Measurements from ENCODE around the gene EFNA3.

The EFNA3 gene

GRCh38 chr1:155078469-155079209, at the start of gene EFNA3:
Gene EFNA3 (plus strand): TSS chr1:155078837. CDS start chr1:155078942, 105 bp downstream.
- DNase-seq = no peak

DNA sequence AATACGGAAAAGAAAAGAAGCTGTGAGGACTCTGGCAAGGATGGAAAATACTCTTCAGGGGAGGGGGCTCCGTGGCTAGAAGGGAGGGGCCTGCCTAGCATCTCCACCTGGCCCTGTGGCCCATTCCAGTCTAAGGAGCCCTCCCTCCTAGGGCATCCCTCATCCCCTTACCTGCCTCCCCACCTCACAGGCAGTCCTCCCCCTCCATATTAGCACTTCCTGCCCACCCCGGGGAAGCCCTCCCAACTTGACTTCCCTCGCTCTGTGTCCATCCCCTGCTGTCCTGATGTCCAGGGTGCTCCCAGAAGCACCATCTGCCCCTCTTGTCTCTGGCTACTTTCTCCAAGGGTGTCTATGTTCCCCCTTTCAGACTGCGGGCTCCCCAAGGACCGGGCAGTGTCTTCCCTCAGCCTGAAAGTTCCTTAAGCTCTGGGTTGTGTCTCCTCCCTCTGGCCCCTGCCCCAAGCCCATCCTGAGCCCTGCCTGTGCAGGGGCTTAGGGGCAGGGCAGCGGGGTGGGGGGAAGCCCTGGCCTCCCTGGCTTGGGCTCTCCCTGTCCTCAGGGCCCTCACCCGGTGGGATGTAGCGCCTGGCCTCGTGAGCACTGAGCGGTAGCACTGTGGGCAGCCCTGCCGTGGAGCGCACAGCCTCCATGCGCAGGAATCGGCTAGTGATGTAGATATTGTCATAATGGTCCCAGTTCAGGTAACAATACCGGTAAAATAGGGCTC, 49.0 kb upstream of the EFNA3 start:
- DNase-seq = no peak

DNA sequence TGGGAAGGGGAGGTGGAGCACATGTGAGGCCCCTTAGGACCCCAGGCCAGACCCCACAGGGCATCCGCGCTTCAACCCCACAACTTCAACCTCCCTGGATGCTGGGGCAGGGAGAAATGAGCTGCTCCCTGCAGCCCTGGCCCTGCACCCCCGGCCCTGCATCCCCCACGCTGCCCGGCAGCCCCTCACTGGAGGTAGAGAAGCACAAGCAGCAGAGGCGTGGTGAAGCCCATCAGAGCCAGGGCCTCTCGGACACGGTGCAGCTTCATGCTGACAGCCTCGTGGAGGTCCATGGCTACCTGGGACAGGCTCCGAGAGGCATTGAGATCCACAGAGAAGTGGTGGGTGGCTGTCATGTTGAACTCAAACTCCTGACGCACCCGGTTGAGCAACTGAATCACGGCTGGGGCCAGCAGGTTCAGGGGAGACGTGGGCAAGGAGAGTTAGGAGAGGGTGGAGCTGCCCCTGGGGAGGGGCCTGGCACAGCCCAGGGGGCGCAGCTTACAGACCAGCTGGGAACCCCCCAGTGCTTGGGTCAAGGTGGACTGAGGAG, 48.3 kb upstream of the EFNA3 start:
- DNase-seq = no peak

DNA sequence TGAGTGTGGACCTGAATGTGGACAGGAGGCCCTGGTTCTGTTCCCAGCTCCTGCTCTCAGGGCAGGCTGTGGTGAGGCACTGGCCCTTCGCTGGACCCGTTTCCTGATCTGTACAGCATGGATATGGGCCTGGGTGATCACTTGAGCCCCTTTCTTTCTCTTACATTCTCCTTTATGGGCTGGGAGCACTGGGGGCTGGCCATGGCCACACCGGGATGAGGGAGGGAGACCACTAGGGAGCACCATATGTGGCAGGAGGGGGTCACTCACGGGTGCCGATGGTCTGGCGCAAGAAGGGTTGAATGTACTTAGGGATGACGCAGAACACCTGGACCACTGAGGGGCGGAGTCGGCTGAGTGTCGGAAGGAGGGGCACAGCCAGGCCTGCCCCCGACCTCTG, 47.7 kb upstream of the EFNA3 start:
- no peak for DNase-seq

DNA sequence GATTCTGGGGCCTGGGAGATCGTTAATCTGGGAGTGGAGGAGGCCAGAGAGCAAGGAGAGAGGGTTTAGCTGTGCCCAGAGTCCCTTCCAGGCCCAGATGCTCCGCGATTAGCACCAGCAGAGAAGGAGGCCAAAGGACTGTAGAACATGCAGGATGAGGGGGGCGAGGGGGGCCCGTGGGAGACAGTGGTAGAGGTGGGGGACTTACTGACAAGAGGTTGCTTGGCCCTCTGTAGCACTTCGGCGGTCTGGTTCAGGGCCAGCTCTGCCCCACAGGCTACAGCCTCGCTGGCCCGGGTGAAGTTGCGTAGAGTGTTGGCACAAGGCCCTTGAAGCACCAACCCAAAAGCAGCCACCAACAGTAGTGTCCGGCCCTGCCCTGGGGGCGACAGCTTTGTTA, 45.8 kb upstream of the EFNA3 start:
- no peak for DNase-seq

- no peak for DNase-seq
Measured at GRCh38 chr1:155033524-155033923, 45.1 kb upstream of the EFNA3 start, which contains the start of the genes DCST1 and DCST2. Gene DCST1 (plus strand): TSS chr1:155033824. CDS start chr1:155034037, 213 bp downstream. Gene DCST2 (minus strand): TSS chr1:155033781. CDS start chr1:155033701, 80 bp downstream.

- DNase-seq = no peak
Measured at GRCh38 chr1:155034318-155035208, 44.1 kb upstream of the EFNA3 start.

DNA sequence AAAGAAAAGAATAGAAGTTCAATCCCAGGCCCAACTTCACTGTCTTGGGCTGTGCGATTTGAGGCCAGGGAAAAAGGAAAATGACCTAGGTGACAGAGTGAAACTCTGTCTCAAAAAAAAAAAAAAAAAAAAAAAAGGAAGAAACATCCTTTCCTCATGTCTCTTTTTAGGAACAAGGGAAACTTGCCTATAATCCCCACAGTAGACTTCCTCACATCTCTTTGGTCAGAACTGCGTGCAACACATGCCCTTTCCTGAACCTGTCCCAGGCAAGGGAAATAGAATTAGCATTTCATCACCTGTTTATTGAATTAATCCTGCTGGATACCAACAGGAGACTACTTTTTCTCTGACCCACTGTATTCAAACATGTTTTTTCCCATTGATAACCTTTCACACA, 42.7 kb upstream of the EFNA3 start:
- DNase-seq = no peak

- no peak for DNase-seq
Measured at GRCh38 chr1:155037043-155037442, 41.6 kb upstream of the EFNA3 start.

DNA sequence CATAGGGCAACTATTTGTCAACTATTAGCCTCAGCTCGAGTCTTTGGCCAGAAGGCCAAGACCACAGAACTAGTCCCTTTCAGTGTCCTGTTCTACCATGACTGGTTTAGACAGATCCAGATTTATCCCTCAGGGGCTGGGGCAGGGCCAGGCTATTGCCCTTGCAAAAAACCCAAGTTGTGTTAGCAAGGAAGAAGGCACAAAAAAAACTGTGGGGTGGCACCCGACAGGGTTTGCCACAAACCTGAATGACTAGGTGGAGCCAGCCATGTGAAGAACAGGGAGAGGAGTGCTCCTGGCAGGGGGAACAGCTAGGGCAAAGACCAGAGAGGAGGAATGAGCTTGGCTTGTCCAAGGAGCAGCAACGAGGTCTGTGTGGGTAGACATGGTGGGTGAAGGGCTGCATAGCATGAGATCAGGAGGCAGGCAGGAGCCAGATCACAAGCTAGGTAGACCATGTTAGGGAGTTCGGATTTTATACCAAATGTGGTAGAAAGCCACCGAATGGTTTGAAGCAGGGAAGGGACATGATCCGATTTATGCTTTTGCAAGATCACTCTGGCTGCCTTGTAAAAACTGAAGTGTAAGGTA, 40.7 kb upstream of the EFNA3 start:
- DNase-seq = no peak

DNA sequence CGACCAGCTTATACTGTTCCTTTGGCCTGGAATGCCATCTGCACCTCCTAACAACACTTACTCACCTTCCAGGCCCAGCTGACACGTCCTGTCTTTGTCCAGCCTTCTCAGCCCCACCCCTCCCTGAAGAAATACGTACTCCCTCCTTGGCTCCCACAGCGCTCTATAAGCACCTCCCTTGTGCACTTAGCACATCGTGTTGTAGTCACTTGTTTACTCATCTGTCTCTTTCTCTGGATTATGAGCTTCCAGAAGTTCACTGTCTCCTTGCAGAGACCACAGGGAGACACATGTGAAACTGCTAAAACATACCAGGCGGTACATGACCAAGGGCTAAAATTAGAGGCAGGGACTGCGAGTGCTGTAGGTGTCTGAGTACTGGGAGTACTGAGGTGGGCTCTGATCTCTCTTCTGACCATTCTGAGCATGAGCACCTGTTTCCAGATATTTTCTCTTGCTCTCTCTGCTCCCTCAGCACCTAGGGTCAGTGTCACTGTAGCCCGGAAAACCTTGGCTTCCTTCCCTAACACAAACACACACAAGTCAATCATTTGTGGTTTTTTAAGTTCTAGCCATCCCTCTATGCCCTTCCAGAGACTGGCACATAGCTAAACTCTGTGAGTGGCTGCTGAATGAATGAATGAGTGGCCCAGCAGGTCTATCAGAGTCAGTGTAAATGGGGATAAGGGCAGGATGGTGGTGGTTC, 39.9 kb upstream of the EFNA3 start:
- DNase-seq = peak; percentile 29

GRCh38 chr1:155039308-155039669, 39.3 kb upstream of the EFNA3 start:
- no peak for DNase-seq

DNA sequence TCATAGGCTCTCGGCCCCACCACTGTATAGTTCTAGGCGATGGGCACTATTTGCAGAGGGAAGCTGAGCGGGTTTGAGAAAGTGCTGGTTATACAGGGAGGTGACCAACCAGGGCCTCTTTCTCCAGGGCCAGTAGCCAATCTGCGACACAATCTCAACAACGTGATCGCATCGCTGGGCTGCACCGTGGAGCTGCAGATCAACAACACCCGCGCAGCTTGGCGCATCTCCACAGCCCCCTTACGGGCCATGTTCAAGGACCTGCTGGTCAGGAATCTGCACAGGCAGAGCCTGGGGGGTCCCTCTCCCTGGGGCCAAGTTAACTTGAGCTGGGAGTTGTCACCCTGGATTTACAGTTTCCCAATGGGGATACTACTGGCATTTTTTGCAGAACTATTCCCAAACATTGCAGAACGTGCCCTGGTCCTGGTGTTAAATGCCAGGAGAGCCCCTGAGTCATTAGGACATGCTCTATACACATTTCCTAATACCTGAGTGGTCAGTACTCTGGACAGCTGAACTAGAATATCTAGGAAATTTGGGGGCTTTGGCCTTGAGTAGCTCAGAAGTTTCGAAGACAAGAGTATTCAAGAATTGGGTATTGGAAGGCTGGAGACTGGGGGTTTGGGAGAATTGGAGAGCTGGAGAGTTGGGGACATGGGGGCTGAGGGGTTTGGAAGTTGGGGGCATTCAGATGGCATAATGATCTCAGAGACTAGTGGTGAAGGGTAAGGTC, 38.1 kb upstream of the EFNA3 start:
- DNase-seq = no peak

DNA sequence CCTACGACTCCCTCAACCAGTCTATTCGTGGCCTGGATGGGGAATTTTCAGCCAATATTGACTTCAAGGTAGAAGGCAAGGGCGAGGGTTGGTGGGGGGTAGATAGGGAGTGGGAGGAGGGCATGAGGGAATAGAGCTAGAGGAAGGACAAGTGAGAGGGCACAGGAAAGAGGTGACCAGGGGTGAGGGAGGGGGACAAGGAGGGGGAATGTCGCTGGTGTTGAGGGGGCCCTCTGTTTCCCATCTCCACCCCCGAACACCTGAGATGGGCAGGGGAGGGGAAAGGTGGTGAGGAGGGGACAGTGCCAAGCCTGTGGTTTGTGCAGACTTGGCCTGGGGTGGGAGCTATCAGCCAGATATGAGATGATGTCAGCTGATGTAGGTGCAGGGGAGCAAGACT, 35.8 kb upstream of the EFNA3 start:
- no peak for DNase-seq

DNA sequence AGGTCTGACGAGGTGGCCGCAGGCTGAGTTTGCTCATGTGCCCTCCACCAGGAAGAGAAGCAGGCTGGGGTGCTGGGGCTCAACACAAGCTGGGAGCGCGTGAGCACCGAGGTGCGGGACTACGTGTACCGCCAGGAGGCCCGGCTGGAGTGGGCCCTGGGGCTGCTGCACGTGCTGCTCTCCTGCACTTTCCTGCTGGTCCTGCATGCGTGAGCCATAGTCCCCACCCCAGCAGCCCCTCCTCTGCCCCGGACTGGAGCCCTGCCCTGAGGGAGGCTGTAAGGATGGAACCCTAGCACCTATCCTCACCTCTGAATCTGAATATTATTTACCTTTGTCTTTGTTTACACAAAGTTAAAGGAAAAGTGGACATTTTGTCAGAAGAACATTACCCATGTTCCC, 35.3 kb upstream of the EFNA3 start:
- DNase-seq = no peak

DNA sequence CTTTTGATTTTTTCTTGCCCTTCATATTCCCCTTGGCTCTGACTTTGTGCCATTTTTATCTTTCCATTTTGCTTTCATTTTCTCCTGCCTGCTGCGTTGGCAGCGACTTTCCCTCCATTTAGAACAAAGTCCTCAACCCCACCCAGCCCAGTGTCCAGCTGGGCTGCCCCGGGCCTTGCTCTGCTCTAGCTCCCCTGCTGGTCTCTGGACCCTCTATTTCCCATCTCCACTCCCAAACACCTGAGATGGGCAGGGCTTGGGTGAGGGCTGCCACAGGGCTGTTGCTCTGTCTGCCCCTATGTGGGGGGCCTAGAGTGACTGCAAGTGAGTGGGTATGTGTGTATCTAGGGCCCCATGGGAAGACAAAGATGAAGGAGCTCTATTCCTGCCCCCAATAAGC, 34.8 kb upstream of the EFNA3 start:
- DNase-seq = no peak

- no peak for DNase-seq
Measured at GRCh38 chr1:155044365-155044764, 34.3 kb upstream of the EFNA3 start.

DNA sequence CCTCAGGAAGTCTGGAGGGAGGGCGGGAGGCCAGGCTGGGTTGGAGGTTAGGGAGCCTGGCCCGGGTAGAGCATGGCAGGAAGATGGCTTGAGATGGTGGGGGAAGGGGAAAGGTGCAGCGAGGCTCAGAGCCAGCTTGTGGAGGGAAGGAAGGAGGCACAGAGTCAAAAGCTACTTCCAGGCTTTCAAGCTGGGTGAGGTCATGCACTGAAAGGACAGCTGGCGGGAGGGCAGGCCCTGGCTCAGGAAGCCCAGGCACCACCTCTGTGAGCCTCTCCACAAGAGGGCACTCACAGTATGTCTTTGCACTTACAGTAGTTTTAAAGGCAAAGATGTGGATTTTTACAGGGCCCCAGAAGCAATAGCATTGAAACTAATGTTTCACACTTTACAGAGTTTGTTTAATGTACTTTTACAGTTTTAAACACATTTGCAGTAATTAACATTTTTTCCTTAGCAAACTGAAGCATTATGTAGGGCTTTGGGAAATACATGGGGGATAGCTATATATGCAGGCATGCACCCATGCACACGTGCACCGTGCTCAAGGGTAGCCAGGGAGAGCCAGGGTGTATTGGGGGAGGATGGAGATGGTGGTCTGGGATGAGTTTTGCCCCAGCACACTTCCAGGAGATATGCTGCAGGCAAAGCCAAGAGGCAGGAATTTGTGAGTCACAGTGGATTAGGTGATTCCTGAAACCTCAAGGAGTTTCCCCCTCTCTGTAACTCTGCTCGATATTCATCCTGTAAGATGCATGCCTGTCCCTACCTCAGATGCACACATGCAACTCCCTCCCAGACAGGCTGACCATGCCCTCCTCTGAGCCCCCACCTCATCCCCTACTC, 33.6 kb upstream of the EFNA3 start:
- peak; percentile 32 for DNase-seq

- DNase-seq = no peak
Measured at GRCh38 chr1:155048449-155049334, 29.9 kb upstream of the EFNA3 start.

Measured in kidney glomerular epithelial cell (primary cell).